Stimulated activated CD4-positive, alpha-beta T cell treated with anti-CD3 and anti-CD28 coated beads, Interleukin-15, amount 100 ng/mL, for 24 hours (primary cell): ENCODE measurements around the gene LIPH.

Source experiments
- DNase-seq: peaks from one replicate; pipeline ENCODE4 v3.0.0-alpha.2; 2020

LIPH gene

DNA sequence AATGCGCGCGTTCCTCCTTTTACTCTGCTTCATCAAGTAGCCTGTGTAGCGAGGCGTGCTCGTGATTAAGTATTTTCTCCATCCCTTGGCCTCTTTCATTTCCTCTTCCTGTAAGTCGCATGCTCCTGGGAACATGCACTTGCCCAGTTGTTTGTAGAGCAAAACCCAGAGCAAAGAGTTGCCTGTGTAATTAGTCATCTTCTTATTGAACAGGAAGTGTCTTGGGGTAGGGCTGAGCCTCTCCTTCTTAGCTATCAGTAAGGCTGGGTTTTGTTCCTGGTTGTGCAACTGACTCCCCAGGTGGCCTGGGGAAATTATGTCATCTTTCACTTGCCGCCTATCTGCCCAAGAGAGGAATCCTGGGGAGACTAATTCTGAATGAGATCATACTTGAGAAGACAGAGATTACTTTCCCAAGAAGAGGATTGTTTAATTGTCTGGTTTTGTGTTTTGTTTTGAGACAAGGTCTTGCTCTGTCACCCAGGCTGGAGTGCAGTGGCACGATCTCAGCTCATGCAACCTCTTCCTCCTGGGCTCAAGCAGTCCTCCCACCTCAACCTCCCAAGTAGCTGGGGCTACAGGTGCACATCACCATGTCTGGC, 14.9 kb downstream of the LIPH start:
- DNase-seq: peak; percentile 64

DNA sequence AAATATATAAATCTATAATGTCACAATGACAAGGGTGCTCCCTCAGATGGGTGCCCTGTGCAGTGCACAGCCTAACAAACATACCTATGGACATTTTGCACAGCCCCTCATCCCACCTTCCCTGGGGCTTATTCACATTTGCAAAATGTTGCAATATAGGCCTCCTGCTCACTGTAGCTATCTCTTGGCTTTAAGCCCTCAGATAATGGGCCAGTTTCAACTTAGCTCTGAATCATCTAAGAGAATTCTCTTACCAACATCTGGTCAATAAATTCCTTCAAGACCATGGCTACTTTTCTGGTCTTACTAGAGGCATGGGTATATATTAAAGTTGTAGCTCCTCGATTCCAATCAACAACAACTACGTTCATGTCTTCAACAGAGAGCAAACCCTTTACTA, 17.9 kb downstream of the LIPH start:
- no peak for DNase-seq

DNA sequence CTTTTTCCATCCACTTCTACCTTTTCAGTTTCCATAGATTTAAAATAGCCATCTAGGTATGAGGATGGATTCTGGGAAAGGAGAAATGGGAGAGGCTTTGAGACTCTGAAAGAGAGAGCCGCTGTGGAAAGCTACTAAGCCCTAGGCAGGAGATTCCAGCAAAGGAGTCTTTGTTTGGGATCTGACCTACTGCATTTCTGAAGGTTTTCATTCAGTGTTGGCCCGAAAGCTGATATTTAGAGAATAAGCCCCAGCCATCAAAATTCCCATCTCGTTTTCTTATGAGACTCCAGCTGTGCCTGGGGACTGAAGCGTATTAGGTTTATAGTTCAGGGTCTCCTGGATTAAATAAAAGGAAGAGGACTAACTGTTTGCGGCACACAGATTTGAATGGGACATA, 19.5 kb downstream of the LIPH start:
- no peak for DNase-seq

DNA sequence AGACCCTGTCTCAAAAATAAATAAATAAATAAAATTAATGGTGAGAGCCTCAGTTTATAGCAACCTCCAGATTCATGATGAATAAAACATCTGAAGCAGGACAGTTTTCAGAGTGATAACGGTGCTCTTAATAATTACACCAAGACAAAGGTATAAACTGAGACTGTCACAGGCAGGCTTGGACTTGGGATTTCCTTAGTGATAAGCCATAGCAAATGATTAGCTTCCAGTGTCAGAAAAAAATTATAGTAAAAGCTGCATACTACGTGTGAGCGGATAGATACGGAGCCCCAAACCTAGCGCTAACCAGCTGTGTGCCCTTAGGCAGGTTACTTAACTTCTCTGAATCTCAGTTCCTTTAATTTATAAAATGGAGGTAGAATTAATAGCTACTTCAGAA, 21.5 kb downstream of the LIPH start:
- no peak for DNase-seq

DNA sequence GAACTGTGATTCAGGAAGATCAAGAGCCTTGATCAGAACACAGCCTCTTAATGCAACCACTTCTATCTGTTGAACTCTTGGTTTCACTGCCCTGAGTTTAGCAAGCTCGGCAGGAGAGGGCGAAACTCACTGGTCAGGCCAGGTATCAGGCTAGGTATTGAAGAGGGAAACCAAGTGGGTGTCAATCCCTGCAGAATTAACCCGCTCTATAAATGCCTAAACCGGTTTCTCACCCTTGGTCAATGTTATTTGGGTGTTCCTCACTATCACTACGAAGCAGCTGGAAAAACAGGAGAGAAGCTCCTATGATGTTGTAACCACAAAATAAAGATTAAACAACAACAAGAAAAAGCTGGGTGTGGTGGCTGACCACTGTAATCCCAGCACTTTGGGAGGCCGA, 23.9 kb downstream of the LIPH start:
- no peak for DNase-seq

DNA sequence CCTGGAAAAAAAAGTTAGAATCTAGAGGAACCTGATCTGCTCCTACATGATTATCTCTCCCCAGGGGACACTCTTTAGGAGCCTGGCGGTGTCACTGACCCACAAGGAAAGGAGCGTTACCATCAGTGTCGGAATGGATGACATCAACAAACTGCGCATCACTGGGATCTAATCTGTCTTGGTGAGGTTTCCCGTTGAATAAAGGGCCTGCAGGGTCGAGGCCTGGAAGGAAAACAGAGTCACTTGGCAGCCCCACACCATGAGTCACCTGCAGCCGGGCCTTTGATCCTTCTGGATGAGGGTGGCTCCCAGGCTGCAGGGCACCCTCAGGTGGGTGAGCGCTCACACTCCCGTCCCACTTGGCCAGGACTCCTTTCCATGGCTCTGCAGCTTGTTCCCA, 25.0 kb downstream of the LIPH start:
- DNase-seq: no peak

DNA sequence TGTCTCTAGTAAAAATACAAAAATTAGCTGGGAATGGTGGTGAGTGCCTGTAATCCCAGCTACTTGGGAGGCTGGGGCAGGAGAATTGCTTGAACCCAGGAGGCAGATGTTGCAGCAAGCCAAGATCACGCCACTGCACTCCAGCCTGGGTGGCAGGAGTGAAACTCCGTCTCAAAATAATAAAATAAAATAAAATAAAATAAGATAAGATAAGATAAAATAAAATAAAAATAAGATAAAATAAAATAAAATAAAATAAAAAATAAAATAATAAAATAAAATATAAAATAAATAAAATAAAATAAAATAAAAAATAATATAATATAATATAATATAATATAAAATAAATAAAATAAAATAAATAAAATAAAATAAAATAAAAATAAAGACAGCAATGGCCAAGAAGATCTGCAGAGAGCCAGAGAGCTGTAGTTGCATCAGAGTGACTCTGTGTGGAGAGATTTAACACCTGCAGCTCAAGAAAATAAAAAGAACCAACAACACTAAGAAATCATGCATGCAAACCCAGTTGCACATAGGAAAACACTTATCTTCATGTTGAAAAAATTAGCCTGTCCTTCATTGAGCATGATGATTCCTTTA, 25.9 kb downstream of the LIPH start:
- no peak for DNase-seq

DNA sequence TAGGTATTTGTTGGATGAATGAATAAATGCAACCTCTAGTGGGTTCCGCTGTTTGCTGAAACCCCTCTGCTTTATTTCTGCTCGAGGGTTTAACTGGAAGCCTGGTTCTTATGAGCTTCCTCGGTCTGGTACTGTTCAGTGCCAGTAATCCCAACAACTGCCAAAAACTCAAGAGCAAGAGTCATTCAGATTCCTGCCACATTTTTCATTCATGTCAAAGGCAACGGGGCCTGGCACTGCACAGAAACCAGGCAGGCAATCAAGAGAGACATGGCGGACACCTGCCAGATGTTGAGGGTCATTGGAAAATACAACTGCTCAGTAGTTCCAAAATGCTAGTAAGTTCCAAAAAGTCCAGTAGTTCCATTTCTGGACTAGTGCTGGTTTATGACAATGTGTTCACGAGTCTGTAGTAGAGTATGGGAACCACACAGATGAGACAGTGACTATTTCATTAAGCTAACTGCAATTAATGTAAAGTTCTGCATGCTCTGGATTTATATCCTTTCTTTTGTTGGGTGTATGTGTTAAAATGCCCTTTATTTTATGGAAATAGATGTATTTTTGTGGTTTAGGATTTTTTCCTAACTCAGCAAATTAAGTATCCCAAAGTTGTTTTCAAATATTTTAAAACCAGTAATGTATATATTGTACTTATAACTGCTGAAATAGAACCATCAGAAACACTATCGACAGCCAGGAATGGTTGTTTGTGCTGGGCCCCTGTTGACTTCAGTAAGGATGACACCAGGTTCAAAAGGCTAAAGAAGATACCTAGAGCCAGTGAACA, 30.8 kb downstream of the LIPH start:
- no peak for DNase-seq

DNA sequence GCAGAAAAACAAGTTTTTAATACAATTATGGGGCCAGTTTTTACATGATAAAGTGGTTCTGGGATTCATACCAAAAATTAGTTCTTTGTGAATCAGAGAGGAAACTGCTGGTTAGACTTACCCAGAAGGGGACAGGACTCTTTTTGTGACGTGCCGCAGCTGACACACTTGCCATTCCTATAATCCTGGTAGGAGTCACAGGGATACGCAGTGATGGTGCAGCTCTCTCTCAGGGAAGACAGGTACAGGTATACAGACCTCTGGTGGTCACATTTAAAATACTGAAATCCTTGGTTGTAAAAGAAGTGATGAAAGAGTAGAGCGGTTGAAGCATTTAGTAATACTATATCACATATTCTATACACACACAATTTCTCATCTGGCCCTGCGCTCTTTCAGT, 33.4 kb downstream of the LIPH start:
- DNase-seq: no peak

DNA sequence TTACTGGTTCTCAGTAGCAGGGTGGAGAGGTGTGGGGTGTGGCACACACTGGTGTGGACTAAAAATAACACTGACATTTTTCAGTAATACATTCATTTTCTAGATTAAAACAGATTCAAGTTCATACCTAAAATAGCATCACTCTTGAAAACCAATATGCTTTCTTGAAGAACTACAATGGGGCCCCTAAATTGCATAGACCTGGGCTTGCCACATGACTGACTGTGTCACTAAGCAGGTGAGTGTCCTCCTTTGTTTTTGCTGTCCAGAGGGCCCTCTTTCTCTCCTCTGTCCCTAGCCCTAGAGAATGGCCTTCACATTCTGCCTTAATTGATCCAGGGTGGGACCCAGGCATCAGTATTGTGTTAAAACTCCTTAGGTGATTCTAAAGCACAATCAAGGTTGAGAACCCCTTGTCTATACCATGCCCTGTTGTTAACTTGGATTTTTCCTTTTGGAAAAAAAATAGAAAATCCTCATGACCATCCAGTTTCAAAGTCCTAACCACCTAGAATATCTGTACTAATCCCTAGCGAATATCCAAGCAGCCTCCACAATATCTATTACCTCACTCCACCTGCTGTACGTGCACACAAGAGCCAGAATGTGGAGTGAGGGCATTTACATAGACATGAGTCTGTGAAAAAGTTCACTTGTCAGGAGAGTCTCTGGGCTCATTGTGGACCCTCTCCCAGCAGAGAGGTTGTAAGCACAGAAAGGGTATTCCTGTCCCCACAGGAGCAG, 34.8 kb downstream of the LIPH start:
- no peak for DNase-seq

DNA sequence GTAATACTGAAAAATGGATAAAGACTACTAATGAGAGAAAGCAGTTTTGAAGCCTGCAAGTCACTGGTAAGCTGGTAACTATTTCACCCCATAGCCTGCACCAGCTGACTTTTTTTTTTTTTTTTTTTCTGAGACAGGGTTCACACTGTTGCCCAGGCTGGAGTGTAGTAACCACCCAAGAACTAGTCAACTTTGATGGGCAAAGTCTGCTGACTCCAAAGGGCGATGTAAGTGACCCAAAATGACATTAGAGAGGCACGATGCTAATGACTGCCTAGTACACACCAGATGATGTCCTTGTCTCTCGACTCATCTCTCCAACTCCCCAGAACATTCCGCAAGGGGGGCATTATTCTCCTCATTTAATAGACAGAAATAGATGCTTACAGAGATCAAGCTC, 40.7 kb downstream of the LIPH start:
- no peak for DNase-seq

DNA sequence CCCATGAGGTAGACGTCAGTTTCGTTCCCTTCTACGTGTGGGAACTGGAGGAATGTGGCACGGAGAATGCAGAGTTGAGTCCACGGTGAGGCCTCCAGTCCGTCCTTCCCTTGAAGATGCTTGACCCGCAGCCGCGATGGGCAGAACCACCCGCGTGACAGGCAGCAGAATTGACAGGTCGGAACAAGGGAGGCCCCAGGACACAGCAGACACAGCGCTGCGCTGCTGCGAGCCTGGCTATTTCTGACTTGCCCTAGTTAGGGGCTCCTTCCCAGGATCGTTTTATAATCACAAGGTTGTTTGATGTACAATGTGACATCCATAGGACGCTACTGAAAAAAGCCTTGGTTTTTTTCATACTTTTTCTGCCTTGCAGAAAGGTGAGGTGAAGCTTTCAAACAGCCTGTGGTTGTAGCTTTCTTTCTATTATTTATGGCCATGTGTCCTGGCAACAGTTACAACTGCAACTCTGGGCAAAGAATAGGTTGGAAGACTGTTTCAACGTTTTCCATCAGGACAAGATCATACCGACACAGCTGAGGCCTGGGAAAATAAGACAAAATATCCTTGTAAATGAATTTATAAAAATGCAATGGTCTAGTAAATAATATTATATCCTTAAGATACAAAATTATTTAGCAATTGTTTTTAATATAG, 43.9 kb downstream of the LIPH start:
- DNase-seq: no peak

DNA sequence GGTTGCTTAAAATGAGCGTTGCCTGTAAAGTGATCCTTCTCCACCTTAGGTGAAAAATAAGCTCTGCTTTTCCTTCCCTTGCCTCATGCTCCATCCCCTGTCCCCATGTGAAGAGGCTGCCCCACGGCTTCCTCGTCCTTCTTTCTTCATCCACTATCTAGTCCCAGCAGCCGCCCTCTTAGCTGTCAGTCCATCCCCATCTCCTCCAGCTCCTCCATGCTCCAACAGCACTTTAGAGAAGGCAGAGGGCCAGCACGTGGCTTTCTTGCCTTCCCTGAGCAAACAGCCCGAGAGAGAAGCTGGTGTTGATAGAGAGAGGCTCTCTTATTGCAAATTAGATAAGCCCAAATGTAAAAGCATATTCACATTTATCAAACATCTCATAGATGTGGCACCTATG, 44.5 kb downstream of the LIPH start:
- no peak for DNase-seq

DNA sequence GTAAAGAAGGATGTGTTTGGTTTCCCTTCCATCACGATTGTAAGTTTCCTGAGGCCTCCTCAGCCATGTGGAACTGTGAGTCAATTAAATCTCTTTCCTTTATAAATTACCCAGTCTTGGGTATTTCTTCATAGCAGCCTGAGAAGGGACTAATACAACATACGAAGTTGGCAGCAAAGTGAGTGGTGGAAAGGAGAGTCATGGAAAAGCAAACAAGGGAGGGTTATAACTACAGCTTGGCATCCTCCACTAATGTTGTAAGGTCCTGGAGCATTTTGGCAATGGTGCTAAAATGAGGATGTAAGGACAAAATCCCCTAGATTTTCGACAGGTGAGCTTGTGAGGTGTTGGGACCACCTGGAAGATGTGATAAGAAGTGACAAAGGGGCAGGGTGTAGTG, 47.8 kb downstream of the LIPH start:
- DNase-seq: no peak

DNA sequence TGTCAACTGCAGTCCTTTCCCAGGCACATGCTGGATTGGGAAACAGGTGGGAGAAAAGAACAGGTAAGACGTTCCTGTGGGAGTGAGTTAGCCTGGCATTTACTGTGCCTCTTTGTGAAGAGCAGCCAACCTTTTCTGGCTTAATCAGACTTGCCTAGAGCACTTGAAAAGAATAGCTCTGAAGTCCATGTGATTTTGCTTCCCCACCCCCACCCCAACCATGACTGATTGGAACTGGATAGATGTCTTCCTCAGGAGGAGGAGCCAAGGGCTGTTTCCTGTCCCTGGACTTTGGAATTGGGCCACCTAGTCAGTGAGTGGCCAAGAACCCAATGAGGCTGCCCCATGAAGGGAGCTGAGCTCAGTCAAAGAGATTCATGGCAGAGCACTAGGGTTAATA, 48.9 kb downstream of the LIPH start:
- DNase-seq: no peak

DNA sequence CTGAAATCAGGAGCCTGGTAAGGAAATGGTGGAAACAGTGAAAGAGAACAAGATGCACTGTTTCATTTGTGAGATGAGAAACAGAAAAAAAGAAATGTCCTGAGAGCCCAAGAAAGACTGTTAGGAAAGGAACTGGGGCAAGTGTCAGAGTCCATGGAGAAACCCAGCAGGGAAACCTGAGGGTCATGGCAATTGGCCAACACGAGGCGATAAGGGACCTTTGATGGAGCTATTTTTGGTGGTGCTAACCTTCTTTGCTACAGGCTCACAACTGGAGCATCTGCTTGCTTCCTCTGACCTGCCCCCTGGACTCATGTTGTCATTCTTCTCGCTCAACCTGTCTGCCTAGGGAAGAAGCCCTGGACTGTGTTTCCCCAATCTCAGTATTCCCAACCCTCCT, 49.4 kb downstream of the LIPH start:
- DNase-seq: no peak

DNA sequence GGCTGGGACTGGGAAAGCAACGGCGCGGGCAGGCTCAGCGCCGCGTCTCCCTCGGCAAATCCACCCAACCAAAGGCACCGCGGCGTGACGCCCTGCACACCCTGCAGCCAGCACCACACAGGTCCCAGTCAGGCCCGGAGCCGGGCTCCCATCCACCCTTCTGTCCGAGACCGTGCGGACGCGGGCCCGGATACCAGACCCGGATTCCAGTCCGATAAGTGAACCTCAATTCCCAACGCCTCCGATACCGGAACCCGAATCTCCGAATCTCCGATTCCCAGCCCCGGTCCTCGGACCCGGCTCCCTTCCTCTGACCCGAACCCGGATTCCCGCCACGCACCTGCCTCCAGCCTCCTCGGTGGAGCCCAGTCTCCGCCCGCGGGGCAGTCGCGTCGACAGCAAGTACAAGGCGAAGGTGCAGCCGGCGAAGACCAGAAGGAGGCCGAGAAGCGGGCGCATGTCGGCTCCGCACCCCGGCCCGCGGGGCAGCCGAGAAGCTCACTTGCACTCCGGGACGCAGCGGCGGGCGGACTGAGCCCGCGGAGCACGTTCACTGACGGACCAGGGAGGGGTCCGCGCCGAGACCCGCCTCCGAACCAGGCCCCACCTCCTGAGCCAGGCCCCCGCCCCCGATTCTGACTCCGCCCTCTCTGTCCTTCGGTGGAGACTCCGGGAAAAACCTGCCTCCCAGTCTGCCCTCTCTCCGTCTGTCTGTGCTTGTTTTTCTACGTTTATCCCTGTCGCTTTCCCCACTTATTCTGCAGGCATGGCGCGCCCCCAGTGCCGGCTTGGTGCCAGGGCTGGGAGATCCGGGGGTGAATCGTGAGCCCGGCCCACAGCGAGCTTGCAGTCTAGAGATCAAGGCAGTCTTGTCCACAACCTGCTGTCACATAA, 53.6 kb downstream of the LIPH start, which contains the start of gene TMEM41A:
TMEM41A (minus strand) TSS at position 533 of the 894 bp plus-strand sequence; CDS start at position 459, 74 bp downstream.
- peak; percentile 94 for DNase-seq

DNA sequence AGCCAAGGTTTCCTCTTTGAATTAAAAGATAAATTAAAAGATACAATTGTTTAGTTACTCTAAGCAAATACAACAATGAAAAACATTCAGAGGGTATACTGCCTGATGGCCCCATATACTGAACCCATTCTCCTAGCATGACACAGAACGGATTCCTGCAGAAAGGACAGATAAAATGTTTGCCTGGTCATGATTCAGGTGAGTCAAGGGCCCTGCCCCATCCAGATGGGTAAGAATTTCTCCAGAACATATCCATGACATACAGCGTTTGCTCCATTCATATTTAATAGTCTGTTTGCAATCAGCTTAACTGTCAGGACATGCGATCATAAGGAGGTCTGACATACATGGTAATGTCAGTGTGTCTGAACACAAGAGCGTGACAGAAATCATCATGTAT, 62.1 kb downstream of the LIPH start:
- no peak for DNase-seq

DNA sequence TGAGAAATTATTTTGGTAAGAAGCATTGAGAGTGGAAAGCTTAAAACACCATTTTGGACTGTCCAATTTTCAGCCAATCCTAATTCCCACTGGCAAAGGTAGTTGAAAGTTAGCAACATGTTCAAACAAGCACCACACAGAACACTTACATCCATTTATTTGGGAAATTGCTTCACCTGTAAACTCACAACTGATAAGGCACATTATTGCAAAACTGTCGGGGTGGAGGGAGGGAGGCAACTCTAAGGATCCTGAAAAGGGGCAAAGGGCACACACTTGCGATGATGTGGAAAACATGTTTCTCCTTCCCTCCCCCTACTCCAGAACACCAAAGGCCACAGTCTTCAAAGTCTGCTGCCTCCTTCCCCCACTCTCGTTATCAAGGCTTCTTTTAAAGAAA, 62.9 kb downstream of the LIPH start:
- DNase-seq: no peak

DNA sequence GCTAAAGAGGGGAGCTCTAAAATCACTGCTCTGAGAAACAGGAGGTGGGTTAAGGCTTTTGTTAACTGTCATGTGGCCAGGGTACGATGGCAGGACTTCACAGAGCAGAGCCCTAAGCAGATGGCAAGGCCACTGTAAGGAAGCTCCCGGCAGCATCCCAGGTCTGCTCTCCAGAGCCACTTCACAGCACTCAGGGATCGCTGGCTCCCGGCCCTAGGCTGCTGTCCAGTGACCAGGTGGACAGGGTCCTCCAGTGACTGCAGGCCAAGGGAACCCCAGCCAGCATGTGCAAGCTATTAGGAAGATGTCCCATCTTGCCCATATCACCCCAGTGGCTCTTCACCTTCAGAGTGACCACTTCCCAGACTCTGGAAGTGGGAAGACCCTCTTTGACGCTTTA, 63.9 kb downstream of the LIPH start:
- DNase-seq: no peak

DNA sequence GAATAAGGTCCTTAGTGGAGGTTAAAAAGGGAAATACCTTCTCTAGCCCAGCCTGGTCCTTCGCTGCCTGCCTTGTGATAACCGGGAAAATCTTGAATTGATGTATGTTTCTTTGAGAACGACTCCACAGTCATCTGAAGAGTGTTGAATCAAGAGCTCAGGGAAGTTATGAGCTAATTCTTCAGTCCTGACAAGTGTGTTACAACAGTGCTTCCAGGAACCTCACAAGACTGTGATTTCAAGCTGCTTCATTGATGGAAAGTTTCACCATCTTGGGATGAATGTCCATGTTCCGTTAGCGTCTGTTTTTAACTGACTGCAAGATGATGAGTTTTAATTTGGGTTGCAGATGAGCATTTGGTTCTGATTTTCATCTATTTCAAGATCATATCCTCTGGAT, 66.0 kb downstream of the LIPH start:
- no peak for DNase-seq

DNA sequence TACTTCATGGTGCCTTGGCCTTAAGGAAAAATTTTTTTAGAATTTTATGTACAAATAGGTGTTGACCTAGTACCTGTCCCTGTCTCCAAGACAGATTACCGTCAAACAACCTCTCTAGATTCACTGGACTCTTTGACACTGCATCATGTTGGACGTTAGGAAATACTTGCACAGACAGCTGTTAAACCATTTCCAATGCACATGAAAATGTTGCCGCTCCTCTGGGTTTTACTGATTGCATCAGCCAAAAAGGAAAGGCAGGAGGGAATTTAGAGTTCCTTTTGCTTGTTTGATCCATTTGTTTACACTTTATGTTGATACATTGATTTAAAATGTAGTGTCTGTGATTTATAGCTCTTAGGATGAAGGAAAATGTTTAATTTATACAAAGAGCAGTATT, 68.1 kb downstream of the LIPH start:
- DNase-seq: no peak
